ENCODE data around the gene RPL21. TPM values are rescaled to one million over a fixed set of nuclear protein-coding genes. Genes with fewer than 3 reads are reported as not detected.
A peak's percentile ranks its signal among the peaks of the same experiment; 100 is the strongest.

The RPL21 gene
- total RNA-seq: 1,000 to 10,000 TPM; 1,401 to 1,445 TPM

DNA sequence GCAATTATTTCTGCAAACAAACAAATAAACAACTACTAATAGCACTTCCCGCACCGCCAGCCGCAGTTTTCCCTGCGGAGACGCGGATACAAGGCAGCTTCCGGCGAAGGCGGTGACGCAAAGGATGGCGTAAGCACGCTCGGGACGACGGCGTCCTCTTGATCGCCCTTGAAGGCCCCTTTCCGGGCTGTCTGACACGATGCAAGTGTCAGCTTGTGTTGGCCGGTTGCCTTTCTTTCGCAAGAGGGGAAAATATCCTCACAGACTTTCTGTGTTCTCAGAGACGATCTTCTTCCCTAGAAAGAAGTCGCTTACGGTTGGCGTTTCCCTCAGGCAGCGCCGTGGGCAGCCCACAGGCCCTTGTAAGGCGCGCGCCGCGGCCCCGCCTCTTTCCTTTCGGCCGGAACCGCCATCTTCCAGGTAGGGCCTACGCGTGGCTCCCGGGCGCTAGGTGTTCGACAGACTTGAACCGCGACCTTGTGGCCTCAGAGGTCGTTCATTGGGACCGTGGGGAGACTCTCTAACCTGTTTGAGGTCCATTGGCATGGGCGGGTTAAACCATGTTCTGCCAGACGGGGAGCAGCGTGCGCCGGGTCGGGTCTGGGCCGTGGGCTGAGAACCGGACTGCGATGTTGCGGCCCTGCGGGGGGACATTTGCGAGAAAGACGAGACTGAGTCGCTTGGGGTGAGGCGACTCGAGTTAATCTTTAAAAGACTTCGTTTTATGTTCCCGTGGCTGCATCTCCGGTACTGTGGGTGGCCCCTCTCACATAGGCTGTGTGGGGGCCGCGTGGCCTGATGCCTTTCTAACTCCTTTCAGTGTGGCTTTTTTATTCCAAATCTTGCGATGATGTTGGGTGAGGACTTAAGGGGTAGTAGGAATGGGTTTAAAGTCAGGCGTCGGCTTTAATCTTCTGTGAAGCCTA lies at the start of gene RPL21:
Gene RPL21, plus strand, starts transcription at position 393 of the 926 bp plus-strand sequence. CDS start 2,219 bp downstream, outside the sequence.
- peak within 1 kb of the TSS; percentile 99 for H3K27ac Mint-ChIP-seq
- DNase-seq: peak; percentile 94
- peaks cover 46% of the 10 kb centered on the region for H3K36me3 Mint-ChIP-seq (ENCODE audit: low read depth)
- H3K4me3 Mint-ChIP-seq: peak within 1 kb of the TSS; percentile 96
- peaks cover 37% of the 10 kb centered on the region for H3K4me1 Mint-ChIP-seq (ENCODE audit: low read depth)
- peak; percentile 94 for ATAC-seq
- no peaks in the 10 kb centered on the region for H3K27me3 Mint-ChIP-seq
- POLR2A ChIA-PET: interaction anchor here (0.7 to 1.1 kb wide), 5 partner anchors 8 to 121 kb away, joined by 3 to 4 read pairs (median 3); no protein-coding TSS in a partner anchor
- no peaks in the 10 kb centered on the region for H3K9me3 Mint-ChIP-seq
- intact Hi-C loops (cut with micrococcal nuclease): loop anchor here (1.0 to 10.0 kb wide), 3 partner anchors 79 to 173 kb away; partner anchors contain the start of gene GTF3A
- CTCF ChIA-PET: interaction anchor here (0.9 kb wide), 1 partner anchor 266 kb away, joined by 4 read pairs; no protein-coding TSS in a partner anchor
- no peak for TF ChIP-seq CTCF (IDR thresholded peaks at IDR 0.05)

GRCh38 chr13:27201661-27202060 lies 49.7 kb upstream of the RPL21 start:
- peaks cover 5% of the 10 kb centered on the region for H3K4me1 Mint-ChIP-seq (ENCODE audit: low read depth)
- intact Hi-C loops (cut with micrococcal nuclease): no loop called here
- ATAC-seq (no peak), DNase-seq (no peak)
- ChIA-PET POLR2A (no interaction called here), CTCF (no interaction called here)
- H3K27me3 Mint-ChIP-seq: peaks cover 4% of the 10 kb centered on the region
- H3K4me3 Mint-ChIP-seq: no peak overlapping the region
- no peak overlapping the region for H3K27ac Mint-ChIP-seq
- H3K36me3 Mint-ChIP-seq (ENCODE audit: low read depth): peaks cover 3% of the 10 kb centered on the region
- peaks cover 3% of the 10 kb centered on the region for H3K9me3 Mint-ChIP-seq
- no peak for TF ChIP-seq CTCF (IDR thresholded peaks at IDR 0.05)

- Mint-ChIP-seq H3K27me3 (no peaks in the 10 kb centered on the region), H3K4me3 (no peak overlapping the region), H3K36me3 (ENCODE audit: low read depth) (no peaks in the 10 kb centered on the region), H3K27ac (no peak overlapping the region), H3K9me3 (no peaks in the 10 kb centered on the region), H3K4me1 (ENCODE audit: low read depth) (peaks cover 5% of the 10 kb centered on the region)
- intact Hi-C loops (cut with micrococcal nuclease): no loop called here
- no peak for TF ChIP-seq CTCF (IDR thresholded peaks at IDR 0.05)
- CTCF ChIA-PET: interaction anchor here (2.3 kb wide), 1 partner anchor 218 kb away, joined by 7 read pairs; no protein-coding TSS in a partner anchor
- DNase-seq (no peak), ATAC-seq (no peak)
- POLR2A ChIA-PET: no interaction called here
Observed at GRCh38 chr13:27203186-27203585, 48.2 kb upstream of the RPL21 start.

DNA sequence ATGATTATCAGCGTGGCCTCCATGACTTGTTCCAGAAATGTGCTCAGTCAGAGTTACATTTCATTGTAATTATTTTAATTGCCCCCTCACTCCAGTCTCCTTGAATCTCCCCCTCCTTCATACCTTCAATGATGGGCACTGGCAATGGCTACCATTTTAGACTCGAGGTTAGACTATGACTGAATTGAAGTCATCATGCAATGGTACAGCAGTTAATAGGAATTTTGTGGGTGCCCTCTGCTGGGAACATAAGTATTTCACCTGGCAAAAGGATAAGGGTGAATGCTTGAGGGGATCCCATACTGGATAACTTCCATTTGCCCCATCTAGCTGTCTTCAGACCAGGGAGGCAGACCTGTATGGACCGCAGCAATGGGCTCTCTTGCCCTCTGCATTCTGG lies 47.5 kb upstream of the RPL21 start:
- TF ChIP-seq CTCF (IDR thresholded peaks at IDR 0.05): no peak
- Mint-ChIP-seq H3K4me1 (ENCODE audit: low read depth) (peaks cover 5% of the 10 kb centered on the region), H3K9me3 (peaks cover 2% of the 10 kb centered on the region), H3K4me3 (no peak overlapping the region), H3K27ac (no peak overlapping the region), H3K27me3 (no peaks in the 10 kb centered on the region), H3K36me3 (ENCODE audit: low read depth) (no peaks in the 10 kb centered on the region)
- ChIA-PET CTCF (interaction anchor here (0.9 to 2.3 kb wide), 2 partner anchors 207 to 219 kb away, joined by 3 to 7 read pairs; no protein-coding TSS in a partner anchor), POLR2A (no interaction called here)
- ATAC-seq: no peak
- peak; percentile 4 for DNase-seq
- intact Hi-C loops (cut with micrococcal nuclease): no loop called here

GRCh38 chr13:27208514-27208913 lies 42.8 kb upstream of the RPL21 start:
- POLR2A ChIA-PET: no interaction called here

More at GRCh38 chr13:27208514-27208913, 42.8 kb upstream of the RPL21 start:
- H3K4me3 Mint-ChIP-seq: no peak overlapping the region
- no peaks in the 10 kb centered on the region for H3K36me3 Mint-ChIP-seq (ENCODE audit: low read depth)
- CTCF ChIA-PET: no interaction called here
- intact Hi-C loops (cut with micrococcal nuclease): no loop called here
- DNase-seq (no peak), ATAC-seq (no peak)
- H3K9me3 Mint-ChIP-seq: peaks cover 4% of the 10 kb centered on the region
- TF ChIP-seq CTCF (IDR thresholded peaks at IDR 0.05): no peak
- H3K27me3 Mint-ChIP-seq: no peaks in the 10 kb centered on the region
- H3K4me1 Mint-ChIP-seq (ENCODE audit: low read depth): peaks cover 4% of the 10 kb centered on the region
- no peak overlapping the region for H3K27ac Mint-ChIP-seq

Data from activated CD8-positive, alpha-beta T cell treated with anti-CD3 and anti-CD28 coated beads for 36 hours (primary cell).